Fibroblast of peridontal ligament (primary cell): ENCODE measurements around the gene FGD6.
"Not testable (repeated sequence)": the region's sequence is repeated elsewhere in the genome, so short reads cannot be mapped to it uniquely, and the experiment has no call there.

Experiments used
- DNase-seq: peaks from one replicate; pipeline ENCODE4 v3.0.0-alpha.2; 2010; ENCODE audit errors: extremely low read depth

The FGD6 gene

DNA sequence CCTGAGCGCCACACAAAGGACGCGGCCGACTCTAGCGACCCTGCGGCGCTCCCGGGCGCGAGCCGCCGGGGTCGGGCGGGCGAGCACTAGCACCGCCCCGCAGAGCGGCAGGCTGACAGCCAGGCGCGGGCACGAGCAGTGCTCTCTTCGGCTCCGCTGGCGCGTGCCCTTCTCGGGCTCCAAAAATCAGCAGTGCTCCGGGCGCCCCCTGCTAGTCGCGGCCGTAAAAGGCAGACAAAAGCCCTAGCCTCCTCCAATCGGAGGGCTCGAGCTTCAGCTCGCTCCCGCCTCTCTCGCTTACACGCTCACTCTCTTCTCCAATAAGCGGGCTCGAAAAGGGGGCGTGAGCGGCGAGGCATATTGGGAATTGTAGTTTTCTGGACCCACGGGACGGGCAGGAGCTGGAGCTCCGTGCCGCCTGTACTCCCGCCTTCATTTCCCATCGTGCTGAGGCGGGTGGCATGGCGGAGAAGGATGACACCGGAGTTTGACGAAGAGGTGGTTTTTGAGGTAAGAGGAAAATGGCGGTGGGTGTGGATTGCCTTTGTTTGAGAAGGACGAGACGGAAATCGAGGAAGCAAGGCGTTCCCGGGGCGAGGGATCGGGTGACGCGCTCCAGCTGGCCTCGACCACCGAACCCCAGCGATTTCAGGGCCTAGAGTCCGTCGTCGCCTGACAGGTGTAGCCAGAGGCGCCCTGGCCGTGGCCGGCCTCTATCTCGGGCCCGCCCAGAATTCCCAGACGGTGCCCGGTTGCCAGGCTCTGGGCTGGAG is at the start of gene FGD6, which contains the start of gene VEZT:
Gene FGD6 (minus strand): TSS at position 91 of the 773 bp plus-strand sequence. CDS start 227 bp downstream, outside the sequence.
Gene VEZT (plus strand): TSS at position 431 of the 773 bp plus-strand sequence. CDS start 44 bp downstream, at position 475.
- DNase-seq: peak; percentile 99

DNA sequence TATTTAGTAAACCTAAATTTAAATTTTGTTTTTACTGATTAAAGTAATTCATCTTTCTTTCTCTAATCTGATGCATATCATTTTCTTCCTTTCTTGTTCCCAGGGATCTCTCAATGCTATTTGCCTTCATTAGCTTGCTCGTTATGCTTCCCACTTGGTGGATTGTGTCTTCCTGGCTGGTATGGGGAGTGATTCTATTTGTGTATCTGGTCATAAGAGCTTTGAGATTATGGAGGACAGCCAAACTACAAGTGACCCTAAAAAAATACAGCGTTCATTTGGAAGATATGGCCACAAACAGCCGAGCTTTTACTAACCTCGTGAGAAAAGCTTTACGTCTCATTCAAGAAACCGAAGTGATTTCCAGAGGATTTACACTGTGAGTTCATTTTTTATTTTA is 49.0 kb upstream of the FGD6 start:
- DNase-seq: no peak

DNA sequence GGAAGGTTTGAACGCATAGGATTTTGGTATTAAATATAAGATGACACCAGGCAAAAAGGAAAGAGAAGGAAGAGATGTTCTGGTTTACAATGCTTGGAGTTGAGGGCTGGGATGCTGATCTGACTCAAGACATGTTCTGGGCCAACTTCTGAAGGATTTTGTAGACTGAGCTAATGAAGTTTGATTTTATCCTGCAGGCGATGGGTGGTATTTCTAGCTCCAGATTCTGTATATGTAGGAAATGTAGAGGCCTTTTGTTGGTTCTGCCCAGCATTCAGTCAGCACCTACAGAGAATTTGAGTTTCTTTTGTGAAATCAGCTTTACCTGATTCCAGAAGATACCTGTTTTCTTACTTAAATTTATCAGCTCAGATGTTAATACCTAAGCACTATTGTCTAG is 48.5 kb upstream of the FGD6 start:
- no peak for DNase-seq

DNA sequence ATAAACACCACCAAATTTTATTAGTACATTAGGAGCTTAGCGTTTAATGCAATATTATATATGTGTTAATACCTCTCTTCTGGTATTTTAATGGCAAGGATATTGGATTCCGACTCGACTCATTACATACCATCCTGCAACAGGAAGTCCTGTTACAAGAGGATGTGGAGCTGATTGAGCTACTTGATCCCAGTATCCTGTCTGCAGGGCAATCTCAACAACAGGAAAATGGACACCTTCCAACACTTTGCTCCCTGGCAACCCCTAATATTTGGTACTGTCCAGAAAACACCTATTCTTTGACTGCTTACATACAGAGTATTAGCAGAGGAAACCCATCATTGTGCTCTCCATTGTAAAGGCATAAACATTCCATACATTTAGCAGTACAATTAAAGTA is 45.5 kb upstream of the FGD6 start:
- DNase-seq: no peak

DNA sequence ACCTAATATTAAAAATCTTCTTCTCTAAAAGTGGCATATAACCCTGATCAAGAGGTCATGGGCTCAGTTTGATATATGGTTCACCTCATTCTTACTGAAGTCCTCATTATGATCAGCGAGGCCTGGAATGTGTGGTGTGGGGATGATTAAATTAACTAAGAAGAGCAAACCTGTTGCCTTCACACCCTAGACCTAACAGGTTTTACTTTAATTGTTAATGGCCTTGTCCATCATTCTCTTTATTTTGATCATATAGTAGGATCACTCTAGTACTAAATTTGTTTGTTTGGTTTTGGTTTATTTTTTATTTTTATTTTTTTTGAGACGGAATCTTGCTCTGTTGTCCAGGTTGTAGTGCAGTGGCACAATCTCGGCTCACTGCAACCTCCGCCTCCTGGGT is 43.8 kb upstream of the FGD6 start:
- DNase-seq: no peak

DNA sequence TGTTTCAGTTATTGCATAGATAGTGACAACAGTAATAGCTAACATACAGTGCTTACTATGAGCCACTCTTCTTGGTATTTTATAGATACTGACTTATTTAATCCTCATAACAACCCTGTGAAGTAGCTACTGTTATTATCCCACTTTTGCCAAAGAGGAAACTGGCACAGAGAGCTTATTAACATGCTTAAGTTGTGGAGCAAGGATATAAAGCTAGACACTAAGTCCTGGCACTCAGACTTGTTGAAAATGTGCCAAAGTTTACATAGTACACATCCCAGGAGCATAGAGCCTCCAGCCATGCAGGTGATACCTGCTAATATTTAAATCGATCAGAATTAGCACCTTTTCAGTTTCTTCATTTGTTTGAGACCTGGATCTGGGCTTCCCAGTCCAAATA is 42.1 kb upstream of the FGD6 start:
- DNase-seq: no peak

DNA sequence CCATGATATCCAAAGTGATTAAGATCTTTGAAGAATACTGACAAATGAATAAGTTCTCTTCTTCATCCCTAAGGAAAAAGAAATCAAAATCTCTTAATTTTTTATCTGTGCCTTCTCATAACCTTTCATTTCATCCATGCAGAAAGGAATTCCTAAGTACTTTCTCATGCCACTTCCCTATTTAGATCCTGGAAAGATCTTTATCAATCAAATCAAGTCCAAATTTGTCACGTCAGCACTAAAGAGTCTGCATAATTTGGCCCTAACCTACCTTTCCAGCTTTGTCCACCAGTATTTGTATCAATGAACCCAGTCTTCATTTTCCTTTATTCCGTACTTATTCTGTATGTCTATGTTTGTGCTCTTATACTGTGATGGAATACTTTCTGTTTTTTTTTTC is 41.5 kb upstream of the FGD6 start:
- DNase-seq: no peak

DNA sequence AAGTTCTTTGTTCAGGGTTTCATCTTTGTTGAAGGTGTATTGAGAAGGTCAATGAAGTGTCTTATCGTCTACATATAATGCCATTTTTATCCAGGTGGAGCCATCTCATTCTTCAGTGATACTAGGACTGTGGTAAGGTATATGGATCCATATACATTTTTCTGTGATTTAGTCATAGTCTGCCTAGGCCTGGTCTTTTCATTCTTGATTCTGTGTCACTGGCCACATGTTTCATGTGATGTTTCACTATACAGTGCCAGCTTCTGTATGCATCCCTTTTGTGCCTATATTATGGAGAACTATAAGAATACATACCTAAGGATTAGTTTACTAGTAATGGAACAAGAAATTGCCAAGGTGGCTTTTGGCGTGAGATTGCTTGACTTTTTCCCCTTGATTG is 40.9 kb upstream of the FGD6 start:
- DNase-seq: no peak

DNA sequence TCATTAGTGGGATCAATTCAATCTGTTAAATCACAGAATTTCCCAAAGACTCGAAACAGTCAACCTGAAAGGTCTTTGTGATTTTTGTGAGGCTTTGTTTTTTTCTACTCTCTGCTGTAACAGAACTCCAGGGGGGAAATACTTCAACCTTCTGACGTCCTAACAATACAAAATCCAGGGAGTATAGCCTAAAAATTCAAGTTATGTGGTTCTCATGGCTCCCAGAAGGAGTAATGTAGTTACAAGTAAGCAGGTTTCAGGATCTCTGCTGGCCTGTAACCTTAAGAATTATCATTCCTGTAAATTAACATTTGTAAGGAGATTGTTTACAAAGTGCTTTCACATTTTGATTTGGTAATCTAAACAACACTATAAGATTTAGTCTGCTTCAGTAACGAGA is 40.3 kb upstream of the FGD6 start:
- DNase-seq: peak; percentile 54

DNA sequence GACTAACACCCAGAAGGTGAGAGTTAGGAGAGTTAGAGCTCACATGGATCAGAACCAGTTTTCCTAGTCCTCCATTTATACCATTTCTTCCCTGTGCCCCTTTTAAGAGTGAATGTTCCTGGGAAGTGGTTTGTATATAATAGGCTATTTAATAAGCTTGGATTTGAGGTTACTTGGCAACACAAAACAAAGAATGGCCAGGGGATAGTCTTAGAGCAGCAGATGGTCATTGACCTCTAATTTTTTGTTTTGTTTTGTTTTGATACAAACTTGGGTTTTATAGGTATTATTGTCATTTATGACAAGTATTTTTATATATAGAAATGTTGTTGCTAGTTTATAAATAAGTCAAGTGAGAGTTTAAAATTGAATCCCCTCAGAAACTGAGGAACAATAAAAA is 36.1 kb upstream of the FGD6 start:
- no peak for DNase-seq

DNA sequence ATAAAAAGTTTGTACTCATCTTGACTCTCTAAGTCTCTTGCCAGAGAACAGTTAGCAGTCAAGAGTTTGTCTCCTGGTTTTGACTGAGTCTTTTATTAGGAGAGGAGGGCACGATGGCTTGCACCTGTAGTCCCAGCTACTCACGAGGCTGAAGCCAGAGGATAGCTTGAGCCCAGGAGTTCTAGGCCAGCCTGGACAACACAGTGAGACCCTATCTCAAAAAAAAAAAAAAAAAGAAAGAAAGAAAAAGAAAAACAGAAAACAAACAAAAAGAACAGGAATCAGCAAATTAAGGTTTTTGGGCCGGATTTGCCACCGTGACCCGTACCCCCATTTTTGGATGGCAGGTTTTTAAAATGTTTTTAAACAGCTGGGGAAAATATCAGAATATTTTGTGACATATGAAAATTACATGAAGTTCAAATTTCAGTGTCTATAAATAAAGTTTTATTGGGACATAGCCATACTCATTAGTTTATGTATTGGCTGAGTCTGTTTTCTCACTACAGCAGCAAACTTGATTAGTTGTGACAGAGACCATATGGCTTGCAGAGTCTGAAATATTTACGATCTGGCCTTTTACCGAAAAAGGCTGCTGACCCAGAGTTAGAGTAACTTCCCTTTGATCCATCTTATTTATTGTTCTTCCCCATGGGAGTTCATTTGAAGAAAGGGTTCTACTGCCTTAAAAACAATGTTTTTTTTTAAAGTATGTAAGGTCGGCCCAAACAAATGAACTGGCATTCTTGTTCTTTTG is 31.5 kb upstream of the FGD6 start:
- DNase-seq: peak; percentile 36

DNA sequence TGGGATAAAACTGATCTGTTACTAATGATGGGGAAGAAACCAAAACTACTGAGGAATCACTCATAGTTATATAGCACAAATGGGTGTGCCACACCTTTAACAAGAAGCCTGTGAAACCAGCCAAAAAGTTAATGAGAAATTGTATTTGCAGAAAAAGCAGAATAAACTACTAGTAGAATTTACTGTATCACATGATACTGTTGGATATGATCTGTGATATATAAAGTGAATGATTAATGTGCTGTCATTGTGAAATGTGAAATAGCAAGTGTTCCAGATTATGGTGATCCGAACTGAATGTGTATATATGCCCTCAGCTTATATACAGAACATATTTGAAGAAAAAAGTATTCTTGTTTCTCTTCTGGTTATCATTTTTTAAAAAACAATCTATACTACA is 30.8 kb upstream of the FGD6 start:
- no peak for DNase-seq

DNA sequence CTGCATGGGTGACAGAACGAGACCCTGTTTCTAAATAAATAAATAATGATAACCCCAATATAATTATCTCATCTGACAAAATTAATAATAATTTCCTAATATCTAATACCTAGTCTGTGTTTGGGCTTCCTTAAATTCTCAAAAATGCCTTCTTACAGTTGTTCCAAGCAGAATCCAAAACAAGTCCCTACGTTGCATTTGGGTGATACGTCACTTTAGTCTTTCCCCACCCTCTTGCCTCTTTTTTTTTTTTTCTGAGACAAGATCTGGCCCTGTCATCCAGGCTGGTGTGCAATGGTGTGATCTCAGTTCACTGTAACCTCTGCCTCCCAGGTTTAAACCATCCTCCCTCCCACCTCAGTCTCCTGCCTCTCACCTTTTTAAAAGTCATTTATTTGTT is 27.1 kb upstream of the FGD6 start:
- no peak for DNase-seq

DNA sequence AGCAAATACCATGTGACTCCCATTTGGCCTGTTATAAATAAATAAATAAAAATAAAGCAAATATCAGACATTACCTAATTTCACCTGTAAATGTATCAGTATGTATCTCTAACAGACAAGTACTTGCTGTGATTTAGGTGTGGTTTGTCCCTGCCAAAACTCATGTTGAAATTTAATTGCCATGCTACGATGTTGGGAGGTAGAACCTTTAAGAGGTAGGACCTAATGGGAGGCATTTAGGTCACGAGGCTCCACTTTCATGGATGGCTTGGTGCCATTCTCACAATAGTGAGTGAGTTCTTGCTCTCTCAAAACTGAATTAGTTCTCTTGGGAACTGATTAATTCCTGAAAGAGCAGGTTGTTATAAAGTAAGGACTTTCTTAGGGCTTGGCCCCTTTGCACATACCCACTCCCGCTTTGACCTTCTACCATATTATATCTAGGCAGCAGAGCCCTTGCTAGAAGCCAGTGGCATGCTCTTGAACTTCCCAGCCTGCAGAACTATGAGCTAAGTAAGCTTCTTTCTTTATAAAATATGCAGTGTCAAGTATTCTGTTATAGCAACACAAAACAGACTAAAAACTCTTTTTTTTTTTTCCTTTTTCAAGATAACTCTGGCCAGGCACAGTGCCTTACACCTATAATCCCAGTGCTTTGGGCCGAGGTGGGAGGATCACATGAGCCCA is 26.4 kb upstream of the FGD6 start:
- no peak for DNase-seq

DNA sequence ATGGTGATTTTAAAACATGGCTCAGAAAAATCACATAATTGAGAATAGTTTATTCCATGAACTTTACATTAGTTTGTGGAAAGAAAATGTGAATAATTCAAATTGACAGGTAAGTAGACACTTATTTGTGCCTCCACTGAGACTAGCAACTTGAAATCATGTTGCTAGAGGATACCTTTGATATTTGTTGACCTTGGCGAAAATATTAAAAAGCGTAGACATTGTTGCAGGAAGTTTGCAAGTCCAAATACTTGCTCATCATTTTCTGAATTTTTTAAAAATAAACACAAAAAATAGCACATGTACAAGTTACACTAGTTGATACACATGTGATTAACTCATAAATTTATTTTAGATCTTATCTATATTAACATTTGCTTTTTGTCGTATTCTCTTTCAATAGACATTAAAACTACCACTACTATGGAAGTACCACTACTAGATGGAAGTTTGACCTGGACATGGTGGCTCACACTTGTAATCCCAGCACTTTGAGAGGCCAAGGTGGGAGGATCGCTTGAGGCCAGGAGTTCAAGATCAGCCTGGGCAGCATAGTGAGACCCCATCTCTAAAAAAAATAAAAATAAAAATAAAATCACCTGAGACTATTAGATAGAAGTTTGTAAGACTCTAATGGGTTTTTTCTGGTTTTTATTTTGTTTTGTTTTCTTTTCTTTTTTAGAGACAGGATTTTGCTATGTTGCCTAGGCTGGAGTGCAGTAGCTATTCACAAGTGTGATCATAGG is 24.7 kb upstream of the FGD6 start:
- DNase-seq: no peak

DNA sequence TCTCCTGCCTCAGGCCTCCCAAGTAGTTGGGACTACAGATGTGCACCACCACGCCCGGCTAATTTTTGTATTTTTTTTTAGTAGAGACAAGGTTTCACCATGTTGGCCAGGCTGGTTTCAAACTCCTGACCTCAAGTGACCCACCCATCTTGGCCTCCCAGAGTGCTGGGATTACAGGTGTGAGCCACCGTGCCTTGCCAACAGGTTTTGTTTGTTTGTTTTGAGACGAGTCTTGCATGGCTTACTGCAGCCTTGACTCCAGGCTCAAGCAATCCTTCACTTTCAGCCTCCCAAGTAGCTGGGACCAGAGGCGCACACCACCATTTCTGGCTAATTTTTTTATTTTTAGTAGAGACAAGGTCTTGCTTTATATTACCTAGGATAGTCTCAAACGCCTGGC is 23.9 kb upstream of the FGD6 start:
- DNase-seq: not testable (repeated sequence)

DNA sequence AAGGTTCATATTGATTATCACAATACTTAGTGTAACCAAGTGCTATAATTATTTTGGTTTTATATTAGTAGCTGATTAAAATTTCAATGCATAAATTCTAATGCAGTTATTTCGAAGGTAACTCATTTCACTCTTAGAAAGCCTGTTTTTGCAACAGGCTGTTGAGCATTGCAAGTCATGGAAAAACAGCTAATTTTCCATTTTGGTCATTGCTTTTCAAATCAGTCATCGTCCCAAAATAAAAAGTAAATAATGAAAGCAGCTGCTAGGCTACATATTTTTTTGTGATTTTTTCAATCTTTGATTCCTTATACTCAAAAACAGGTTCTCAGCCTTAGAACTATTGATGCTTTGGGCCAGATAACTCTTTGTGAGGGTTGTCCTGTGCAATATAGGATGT is 23.3 kb upstream of the FGD6 start:
- DNase-seq: no peak

DNA sequence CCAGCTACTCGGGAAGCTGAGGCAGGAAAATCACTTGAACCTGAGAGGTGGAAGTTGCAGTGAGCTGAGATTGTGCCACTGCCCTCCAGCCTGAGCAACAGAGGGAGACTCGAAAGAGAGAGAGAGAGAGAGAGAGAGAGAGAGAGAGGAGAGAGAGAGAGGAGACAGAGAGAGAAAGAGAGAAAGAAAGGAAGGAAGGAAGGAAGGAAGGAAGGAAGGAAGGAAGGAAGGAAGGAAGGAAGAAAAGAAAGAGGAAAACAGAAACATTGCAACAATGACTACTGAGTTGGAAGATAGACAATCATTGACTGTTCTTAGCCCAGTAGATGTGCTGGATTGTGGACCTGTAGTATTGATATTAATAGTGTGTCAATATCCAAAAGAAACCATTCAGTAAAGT is 22.6 kb upstream of the FGD6 start:
- not testable (repeated sequence) for DNase-seq

DNA sequence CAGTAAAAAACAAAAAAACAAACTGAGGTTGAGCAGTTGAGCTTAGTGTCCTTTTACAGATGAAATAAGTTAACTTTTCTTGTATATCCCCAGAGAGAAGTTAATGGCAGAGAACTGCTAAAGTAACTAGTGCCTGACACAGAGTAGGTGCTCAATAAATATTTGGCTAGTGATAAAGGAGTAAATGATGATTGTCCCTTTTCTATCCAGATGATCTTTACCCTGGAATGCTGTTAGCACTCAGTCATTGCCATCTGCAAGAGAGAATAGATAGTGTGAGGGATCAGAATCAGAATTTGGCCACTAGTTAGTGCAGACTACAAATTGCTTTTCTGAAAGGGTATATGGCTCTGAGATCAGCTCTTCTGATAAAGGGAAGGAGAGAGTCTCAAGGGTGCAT is 21.9 kb upstream of the FGD6 start:
- no peak for DNase-seq

DNA sequence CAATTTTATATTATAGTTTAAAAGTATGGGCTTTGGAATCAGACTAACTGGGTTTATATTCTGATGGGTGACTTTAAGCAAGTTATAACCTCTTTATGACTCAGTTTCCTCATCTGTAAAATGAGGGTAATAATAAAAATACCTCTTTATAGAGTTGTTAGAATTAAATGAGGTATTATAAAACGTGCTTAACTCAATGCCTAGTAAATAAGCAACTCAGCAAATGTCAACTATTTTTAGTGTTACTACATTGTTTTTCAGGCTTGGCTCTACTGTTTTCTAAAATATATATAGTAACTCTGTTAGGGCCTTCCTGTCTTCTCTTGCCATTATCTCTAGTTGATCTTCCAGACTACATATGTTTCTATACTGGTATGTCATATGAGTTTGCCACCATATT is 20.9 kb upstream of the FGD6 start:
- no peak for DNase-seq

DNA sequence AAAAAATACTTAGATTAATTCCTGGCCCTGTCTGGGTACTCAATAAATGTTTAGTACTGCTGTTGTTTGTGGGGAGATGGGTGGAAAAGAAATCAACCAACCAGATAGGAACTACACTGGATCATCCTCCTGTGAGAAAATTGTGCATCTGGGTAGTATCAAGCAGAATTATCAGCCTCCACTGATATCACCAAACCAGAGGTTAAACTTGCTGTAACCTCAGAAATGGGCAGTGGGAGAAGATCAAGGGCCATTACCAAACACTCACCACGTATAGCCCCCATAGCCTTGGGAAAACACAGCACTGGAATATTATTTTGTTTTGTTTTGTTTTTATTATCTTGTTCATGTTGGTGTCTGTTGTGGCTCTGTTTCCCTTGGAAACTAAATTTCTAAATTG is 20.0 kb upstream of the FGD6 start:
- DNase-seq: no peak

DNA sequence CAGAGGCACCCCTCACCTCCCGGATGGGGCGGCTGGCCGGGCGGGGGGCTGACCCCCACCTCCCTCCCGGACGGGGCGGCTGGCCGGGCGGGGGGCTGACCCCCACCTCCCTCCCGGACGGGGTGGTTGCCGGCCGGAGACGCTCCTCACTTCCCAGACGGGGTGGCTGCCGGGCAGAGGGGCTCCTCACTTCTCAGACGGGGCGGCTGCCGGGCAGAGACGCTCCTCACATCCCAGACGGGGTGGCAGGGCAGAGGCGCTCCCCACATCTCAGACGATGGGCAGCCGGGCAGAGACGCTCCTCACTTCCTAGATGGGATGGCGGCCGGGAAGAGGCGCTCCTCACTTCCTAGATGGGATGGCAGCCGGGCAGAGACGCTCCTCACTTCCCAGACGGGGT is 18.4 kb upstream of the FGD6 start:
- DNase-seq: not testable (repeated sequence)
